Left lung (tissue), 10 donors: ENCODE results near the gene KCNK3. TPM values are rescaled to one million over a fixed set of nuclear protein-coding genes. Genes with fewer than 3 reads are reported as not detected.
"Not testable (repeated sequence)": the region's sequence is repeated elsewhere in the genome, so short reads cannot be mapped to it uniquely, and the experiment has no call there.

Source experiments
- ATAC-seq: fragments of 200-7000 bp; cut with Tn5 transposase; one replicate; pipeline ENCODE4 v1.9.1; 2020; ENCODE audit warnings: moderate library complexity
- DNase-seq, 4 donors: peaks; one replicate each; pipeline ENCODE4 v3.0.0-alpha.2; 2013 to 2020
- H3K27ac ChIP-seq, 2 donors: fragments of 200-600 bp; sonication (generic) in 1 of 2; one replicate each; pipeline versions ENCODE4 v1.5.0 to v1.8.0; 2020 to 2021
- H3K27me3 ChIP-seq, 2 donors: fragments of 200-600 bp; sonication (generic) in 1 of 2; one replicate each; pipeline versions ENCODE4 v1.5.0 to v1.8.0; 2020 to 2021
- H3K36me3 ChIP-seq, 2 donors: fragments of 200-600 bp; sonication (generic) in 1 of 2; one replicate each; pipeline versions ENCODE4 v1.5.0 to v1.8.0; 2020 to 2021
- H3K4me1 ChIP-seq, 2 donors: fragments of 200-600 bp; one replicate each; pipeline ENCODE4 v1.8.0; 2021
- H3K4me3 ChIP-seq, 2 donors: fragments of 200-600 bp; sonication (generic) in 1 of 2; one replicate each; pipeline versions ENCODE4 v1.5.0 to v1.8.0; 2020 to 2021; ENCODE audit warnings: mild to moderate bottlenecking in 1 of 2
- H3K9me3 ChIP-seq, 2 donors: fragments of 200-600 bp; sonication (generic) in 1 of 2; one replicate each; pipeline versions ENCODE4 v1.5.0 to v1.8.0; 2020 to 2021
- intact Hi-C, 2 donors: fragments of 100-400 bp; cut with DNase I; formaldehyde crosslinking; loops; one replicate each; pipeline versions ENCODE4 v1.11.2 to v1.14.2; 2022
- polyA plus RNA-seq, 6 donors: library from polyadenylated mRNA; unstranded; fragments of 120-200 nt; gene quantifications; one replicate each; pipeline ENCODE4 v1.2.1, GENCODE V29; 2013; ENCODE audit not compliant: insufficient read length in 6 of 6
- total RNA-seq, 2 donors: library from RNA; stranded (reverse); fragmentation: NEBNext Ultra II Directional; extraction: Animal tissue kit (Norgen Biotek cat#: 25700); gene quantifications; one replicate each; pipeline ENCODE4 v1.2.1, GENCODE V29; 2021
- TF ChIP-seq, protein P1 (sequence below), 2 donors: fragments of 200-600 bp; sonication (generic) in 1 of 2; IDR thresholded peaks; one replicate each; pipeline versions ENCODE4 v1.5.0 to v1.8.0; 2021; ENCODE audit warnings: antibody characterized with exemption in 2 of 2
- donor health status: DM: no; HTN: yes; CAD: no.
- donor health status: DM: no; HTN: no; CAD: no.

The KCNK3 gene
- total and polyA plus RNA-seq, 8 donors = 17.8 to 34.9 (median 28.3) TPM

DNA sequence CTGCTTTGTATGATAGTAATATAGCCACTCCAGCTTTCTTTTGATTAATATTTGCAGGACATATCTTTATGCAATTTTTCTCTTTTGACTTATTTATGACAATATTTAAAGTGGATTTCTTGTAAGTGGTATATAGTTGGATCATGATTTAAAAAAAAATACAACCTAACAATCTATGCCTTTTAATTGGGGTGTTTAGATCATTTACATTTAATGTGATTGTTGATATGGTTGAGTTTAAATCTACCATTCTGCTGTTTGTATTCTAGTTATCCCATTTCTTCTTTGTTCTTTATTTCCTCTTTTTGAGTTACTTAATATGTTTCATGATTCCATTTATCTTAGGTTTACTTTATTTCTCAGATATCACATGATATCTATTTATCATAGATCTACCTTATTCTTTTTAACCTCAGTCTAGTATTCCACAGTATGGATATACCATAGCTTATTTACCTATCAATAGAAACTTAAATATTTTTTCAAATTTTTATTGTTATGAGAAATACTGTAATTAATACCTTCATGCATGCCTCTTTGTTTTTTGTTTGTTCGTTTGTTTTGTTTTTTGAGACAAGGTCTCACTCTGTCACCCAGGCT, 32.1 kb upstream of the KCNK3 start:
- Histone ChIP-seq H3K4me1 (no peaks in the 10 kb centered on the region), H3K4me3 (no peak overlapping the region), H3K27ac (no peak overlapping the region), H3K36me3 (no peaks in the 10 kb centered on the region), H3K27me3 (no peaks in the 10 kb centered on the region), H3K9me3 (peaks cover 0 to 14% of the 10 kb centered on the region in 2 donors)
- DNase-seq (no peak), ATAC-seq (no peak)
- TF ChIP-seq, protein P1, sequence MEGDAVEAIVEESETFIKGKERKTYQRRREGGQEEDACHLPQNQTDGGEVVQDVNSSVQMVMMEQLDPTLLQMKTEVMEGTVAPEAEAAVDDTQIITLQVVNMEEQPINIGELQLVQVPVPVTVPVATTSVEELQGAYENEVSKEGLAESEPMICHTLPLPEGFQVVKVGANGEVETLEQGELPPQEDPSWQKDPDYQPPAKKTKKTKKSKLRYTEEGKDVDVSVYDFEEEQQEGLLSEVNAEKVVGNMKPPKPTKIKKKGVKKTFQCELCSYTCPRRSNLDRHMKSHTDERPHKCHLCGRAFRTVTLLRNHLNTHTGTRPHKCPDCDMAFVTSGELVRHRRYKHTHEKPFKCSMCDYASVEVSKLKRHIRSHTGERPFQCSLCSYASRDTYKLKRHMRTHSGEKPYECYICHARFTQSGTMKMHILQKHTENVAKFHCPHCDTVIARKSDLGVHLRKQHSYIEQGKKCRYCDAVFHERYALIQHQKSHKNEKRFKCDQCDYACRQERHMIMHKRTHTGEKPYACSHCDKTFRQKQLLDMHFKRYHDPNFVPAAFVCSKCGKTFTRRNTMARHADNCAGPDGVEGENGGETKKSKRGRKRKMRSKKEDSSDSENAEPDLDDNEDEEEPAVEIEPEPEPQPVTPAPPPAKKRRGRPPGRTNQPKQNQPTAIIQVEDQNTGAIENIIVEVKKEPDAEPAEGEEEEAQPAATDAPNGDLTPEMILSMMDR (IDR thresholded peaks at IDR 0.05) = no peak
- intact Hi-C loops = no loop called here

DNA sequence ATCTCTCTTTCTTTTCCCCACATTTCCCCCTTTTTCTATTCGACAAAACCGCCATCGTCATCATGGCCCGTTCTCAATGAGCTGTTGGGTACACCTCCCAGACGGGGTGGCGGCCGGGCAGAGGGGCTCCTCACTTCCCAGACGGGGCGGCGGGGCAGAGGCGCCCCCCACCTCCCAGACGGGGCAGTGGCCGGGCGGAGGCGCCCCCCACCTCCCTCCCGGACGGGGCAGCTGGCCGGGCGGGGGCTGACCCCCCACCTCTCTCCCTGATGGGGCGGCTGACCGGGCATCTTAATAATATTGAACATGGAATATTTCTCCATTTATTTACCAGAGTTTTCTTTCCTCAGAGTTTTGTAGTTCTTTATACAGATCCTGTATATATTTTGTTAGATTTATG, 27.2 kb upstream of the KCNK3 start:
- intact Hi-C loops, H3K4me1 ChIP-seq, ATAC-seq, H3K27ac ChIP-seq, H3K36me3 ChIP-seq, H3K4me3 ChIP-seq, H3K9me3 ChIP-seq: not testable (repeated sequence)
- peaks cover 0 to 15% of the 10 kb centered on the region in 2 donors for H3K27me3 ChIP-seq
- peak in 1 of 4 donors; percentile 5 for DNase-seq

DNA sequence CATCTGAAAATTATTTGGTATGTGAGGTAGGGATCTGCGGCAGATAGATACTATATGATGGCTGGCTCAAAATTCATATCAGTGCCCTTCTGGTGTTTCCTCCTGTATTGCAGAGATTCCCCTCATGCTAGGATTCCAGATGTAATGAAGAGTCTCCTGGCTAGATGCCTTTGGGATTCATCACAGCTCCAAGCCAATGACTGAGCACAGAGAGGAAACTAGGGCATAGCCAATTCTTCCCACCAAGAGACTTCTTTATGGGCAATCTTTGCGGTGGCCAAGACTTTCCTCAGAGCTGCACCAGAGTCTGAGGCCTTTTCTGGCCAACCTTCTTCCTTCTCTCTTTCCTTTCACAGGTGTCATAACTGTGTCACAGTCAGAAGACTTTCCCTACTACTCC, 25.9 kb upstream of the KCNK3 start:
- intact Hi-C loops = no loop called here
- Histone ChIP-seq H3K27ac (no peak overlapping the region), H3K9me3 (no peaks in the 10 kb centered on the region), H3K36me3 (no peaks in the 10 kb centered on the region), H3K4me3 (no peak overlapping the region), H3K4me1 (no peaks in the 10 kb centered on the region), H3K27me3 (peaks cover 0 to 17% of the 10 kb centered on the region in 2 donors)
- TF ChIP-seq, protein P1 (IDR thresholded peaks at IDR 0.05) = no peak
- ATAC-seq (no peak), DNase-seq (no peak)

DNA sequence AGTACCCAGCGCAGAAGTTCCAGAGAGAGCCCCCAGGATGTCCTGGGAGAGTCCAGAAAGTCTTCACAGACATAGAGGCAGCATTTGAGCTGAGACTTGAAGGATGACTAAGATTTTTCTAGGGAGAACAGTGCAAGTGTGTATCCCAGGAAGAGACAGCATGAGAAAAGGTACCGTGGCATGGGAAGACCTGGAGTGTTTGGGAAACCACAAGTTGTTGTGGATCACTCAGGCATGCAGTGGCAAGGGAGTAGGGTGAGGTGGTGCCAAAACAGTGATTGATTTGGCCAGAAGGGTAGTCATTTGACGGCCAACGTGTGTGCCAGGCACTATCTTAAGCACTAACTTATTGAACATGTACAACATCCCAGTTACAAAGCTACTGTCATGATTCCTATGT, 24.5 kb upstream of the KCNK3 start:
- intact Hi-C loops = no loop called here
- TF ChIP-seq, protein P1 (IDR thresholded peaks at IDR 0.05) = no peak
- ATAC-seq (no peak), DNase-seq (peak in 1 of 4 donors; percentile 2)
- H3K9me3 ChIP-seq = no peaks in the 10 kb centered on the region
- H3K27ac ChIP-seq = no peak overlapping the region
- H3K27me3 ChIP-seq = peaks cover 0 to 29% of the 10 kb centered on the region in 2 donors
- H3K4me3 ChIP-seq = no peak overlapping the region
- no peaks in the 10 kb centered on the region for H3K4me1 ChIP-seq
- H3K36me3 ChIP-seq = no peaks in the 10 kb centered on the region

DNA sequence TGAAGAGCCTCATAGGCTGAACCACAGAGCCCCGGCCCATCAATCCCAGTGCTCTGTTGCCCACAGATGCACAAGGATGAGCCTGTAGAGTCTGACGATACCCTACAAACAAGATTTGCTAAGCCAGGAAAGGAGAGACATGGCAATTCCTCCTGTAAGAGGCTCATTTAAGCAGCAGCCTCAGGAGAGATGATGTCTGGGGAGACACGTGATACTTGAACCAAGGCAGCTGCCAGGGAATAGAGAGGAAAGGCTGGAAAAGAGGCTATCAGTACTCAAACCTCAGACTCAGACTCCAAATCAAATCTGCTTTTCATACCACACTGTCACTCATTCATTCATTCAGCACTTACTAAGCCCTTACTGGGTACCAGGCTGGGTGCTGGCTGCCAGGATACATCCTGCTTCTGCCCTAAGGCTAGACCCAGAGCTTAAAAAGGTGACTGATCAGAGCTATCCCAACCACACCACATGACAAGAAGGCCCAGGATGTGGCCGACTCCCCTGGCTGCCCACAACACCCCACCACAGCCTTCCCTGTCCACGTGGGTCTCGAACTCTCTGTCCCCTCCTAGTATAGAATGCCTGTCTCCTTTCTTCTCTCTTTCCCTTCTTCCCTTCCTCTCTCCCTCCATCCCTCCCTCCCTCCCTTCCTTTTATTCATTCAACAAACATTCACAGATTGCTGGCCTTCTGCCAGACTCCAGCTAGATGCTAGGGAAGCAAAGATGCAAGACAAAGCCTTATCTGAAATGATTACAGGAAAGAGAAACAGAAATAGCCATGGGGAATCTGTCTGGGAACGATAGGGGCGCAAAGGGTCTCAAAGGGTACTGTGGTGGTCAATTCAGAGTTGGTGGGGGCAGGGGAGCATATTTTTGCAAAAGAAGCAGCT, 23.4 kb upstream of the KCNK3 start:
- TF ChIP-seq, protein P1 (IDR thresholded peaks at IDR 0.05) = no peak
- DNase-seq (peak in 1 of 4 donors; percentile 14), ATAC-seq (no peak)
- Histone ChIP-seq H3K27me3 (peaks cover 0 to 29% of the 10 kb centered on the region in 2 donors), H3K9me3 (no peaks in the 10 kb centered on the region), H3K4me1 (no peaks in the 10 kb centered on the region), H3K27ac (no peak overlapping the region), H3K4me3 (no peak overlapping the region), H3K36me3 (no peaks in the 10 kb centered on the region)
- intact Hi-C loops = no loop called here
